ENCODE data around the gene DTNA.

The DTNA gene

GRCh38 chr18:34932363-34932762 is 222.3 kb downstream of the DTNA start:
- TF ChIP-seq CEBPB (IDR thresholded peaks at IDR 0.05) (no peak), YY1 (IDR thresholded peaks at IDR 0.05; ENCODE audit: low read depth) (no peak), TAF1 (IDR thresholded peaks at IDR 0.05; ENCODE audit: low read depth) (no peak), NFIC (IDR thresholded peaks at IDR 0.05) (no peak)

GRCh38 chr18:34932792-34933466 is 222.8 kb downstream of the DTNA start:
- TF ChIP-seq MAX (IDR thresholded peaks at IDR 0.05), result no peak
- no peak for TF ChIP-seq EP300 (IDR thresholded peaks at IDR 0.05; ENCODE audit: borderline replicate concordance)
- no peak for TF ChIP-seq YY1 (IDR thresholded peaks at IDR 0.05; ENCODE audit: low read depth)
- TF ChIP-seq ZBTB7A (IDR thresholded peaks at IDR 0.05; ENCODE audit: low read depth), result no peak
- no peak for TF ChIP-seq REST (IDR thresholded peaks at IDR 0.05; ENCODE audit: low read depth)
- TF ChIP-seq NFIC (IDR thresholded peaks at IDR 0.05), result no peak
- no peak for TF ChIP-seq EGR1 (IDR thresholded peaks at IDR 0.05)
- no peak for TF ChIP-seq FOXM1 (IDR thresholded peaks at IDR 0.05; ENCODE audit: borderline replicate concordance, low read depth)
- TF ChIP-seq RAD21 (IDR thresholded peaks at IDR 0.05; ENCODE audit: low read depth), result no peak
- no peak for TF ChIP-seq TEAD4 (IDR thresholded peaks at IDR 0.05)
- no peak for TF ChIP-seq TCF12 (IDR thresholded peaks at IDR 0.05; ENCODE audit: low read depth)
- TF ChIP-seq CEBPB (IDR thresholded peaks at IDR 0.05), result no peak
- no peak for TF ChIP-seq USF1 (IDR thresholded peaks at IDR 0.05)
- no peak for TF ChIP-seq CREB1 (IDR thresholded peaks at IDR 0.05; ENCODE audit: low read depth)
- TF ChIP-seq TAF1 (IDR thresholded peaks at IDR 0.05; ENCODE audit: low read depth), result no peak

GRCh38 chr18:34933909-34934661 is 224.0 kb downstream of the DTNA start:
- TF ChIP-seq RAD21 (IDR thresholded peaks at IDR 0.05; ENCODE audit: low read depth) (no peak), CEBPB (IDR thresholded peaks at IDR 0.05) (no peak), FOXM1 (IDR thresholded peaks at IDR 0.05; ENCODE audit: borderline replicate concordance, low read depth) (no peak), MAX (IDR thresholded peaks at IDR 0.05) (no peak), YY1 (IDR thresholded peaks at IDR 0.05; ENCODE audit: low read depth) (no peak), TAF1 (IDR thresholded peaks at IDR 0.05; ENCODE audit: low read depth) (no peak), REST (IDR thresholded peaks at IDR 0.05; ENCODE audit: low read depth) (no peak), TEAD4 (IDR thresholded peaks at IDR 0.05) (no peak), USF1 (IDR thresholded peaks at IDR 0.05) (no peak), EGR1 (IDR thresholded peaks at IDR 0.05) (no peak), TCF12 (IDR thresholded peaks at IDR 0.05; ENCODE audit: low read depth) (no peak), NFIC (IDR thresholded peaks at IDR 0.05) (no peak), ZBTB7A (IDR thresholded peaks at IDR 0.05; ENCODE audit: low read depth) (no peak), CREB1 (IDR thresholded peaks at IDR 0.05; ENCODE audit: low read depth) (no peak)

- TF ChIP-seq MAX (IDR thresholded peaks at IDR 0.05) (no peak), EP300 (IDR thresholded peaks at IDR 0.05; ENCODE audit: borderline replicate concordance) (no peak), FOXM1 (IDR thresholded peaks at IDR 0.05; ENCODE audit: borderline replicate concordance, low read depth) (no peak), CEBPB (IDR thresholded peaks at IDR 0.05) (no peak), YY1 (IDR thresholded peaks at IDR 0.05; ENCODE audit: low read depth) (no peak)
Observed at GRCh38 chr18:34936772-34937171, 226.7 kb downstream of the DTNA start.

GRCh38 chr18:34938090-34938489 is 228.0 kb downstream of the DTNA start:
- no peak for TF ChIP-seq MAX (IDR thresholded peaks at IDR 0.05)
